Measurements from ENCODE around the gene SPATA17. TPM values are rescaled to one million over a fixed set of nuclear protein-coding genes. Genes with fewer than 3 reads are reported as not detected.

Gene SPATA17
- total RNA-seq, 1 donor from 2014 or later: 7.2 TPM

- Mint-ChIP-seq H3K27me3 (no peaks in the 10 kb centered on the region), H3K36me3 (peaks cover 27% of the 10 kb centered on the region), H3K4me1 (ENCODE audit: unreplicated experiment) (no peaks in the 10 kb centered on the region), H3K27ac (no peak overlapping the region), H3K9me3 (no peaks in the 10 kb centered on the region), H3K4me3 (no peak overlapping the region)
- no peak for TF ChIP-seq CTCF (conservative IDR thresholded peaks at IDR 0.05)
- DNase-seq (ENCODE audit: extremely low spot score, unreplicated experiment): no peak
Measured at GRCh38 chr1:217602380-217602779, 28.8 kb upstream of the SPATA17 start.

- Mint-ChIP-seq H3K4me3 (no peak overlapping the region), H3K36me3 (peaks cover 28% of the 10 kb centered on the region), H3K9me3 (no peaks in the 10 kb centered on the region), H3K27me3 (no peaks in the 10 kb centered on the region), H3K27ac (no peak overlapping the region), H3K4me1 (ENCODE audit: unreplicated experiment) (no peaks in the 10 kb centered on the region)
- no peak for DNase-seq (ENCODE audit: extremely low spot score, unreplicated experiment)
- TF ChIP-seq CTCF (conservative IDR thresholded peaks at IDR 0.05): no peak
Measured at GRCh38 chr1:217605390-217605789, 25.8 kb upstream of the SPATA17 start.

- no peak for TF ChIP-seq CTCF (conservative IDR thresholded peaks at IDR 0.05)
- Mint-ChIP-seq H3K4me1 (ENCODE audit: unreplicated experiment) (peaks cover 5% of the 10 kb centered on the region), H3K36me3 (peaks cover 18% of the 10 kb centered on the region), H3K27me3 (no peaks in the 10 kb centered on the region), H3K4me3 (no peak overlapping the region), H3K27ac (no peak overlapping the region), H3K9me3 (no peaks in the 10 kb centered on the region)
- no peak for DNase-seq (ENCODE audit: extremely low spot score, unreplicated experiment)
Measured at GRCh38 chr1:217614200-217614712, 16.9 kb upstream of the SPATA17 start.

GRCh38 chr1:217617126-217617525, 14.0 kb upstream of the SPATA17 start:
- H3K4me1 Mint-ChIP-seq (ENCODE audit: unreplicated experiment): peaks cover 5% of the 10 kb centered on the region
- peak overlapping the region; percentile 0 for H3K27ac Mint-ChIP-seq
- H3K4me3 Mint-ChIP-seq: no peak overlapping the region
- H3K27me3 Mint-ChIP-seq: no peaks in the 10 kb centered on the region
- peaks cover 28% of the 10 kb centered on the region for H3K36me3 Mint-ChIP-seq
- no peak for TF ChIP-seq CTCF (conservative IDR thresholded peaks at IDR 0.05)
- DNase-seq (ENCODE audit: extremely low spot score, unreplicated experiment): no peak
- H3K9me3 Mint-ChIP-seq: no peaks in the 10 kb centered on the region

GRCh38 chr1:217620814-217621213, 10.3 kb upstream of the SPATA17 start:
- Mint-ChIP-seq H3K27me3 (no peaks in the 10 kb centered on the region), H3K36me3 (peaks cover 29% of the 10 kb centered on the region), H3K4me3 (no peak overlapping the region), H3K4me1 (ENCODE audit: unreplicated experiment) (peaks cover 5% of the 10 kb centered on the region), H3K9me3 (no peaks in the 10 kb centered on the region), H3K27ac (no peak overlapping the region)
- TF ChIP-seq CTCF (conservative IDR thresholded peaks at IDR 0.05): no peak
- DNase-seq (ENCODE audit: extremely low spot score, unreplicated experiment): no peak

GRCh38 chr1:217622042-217622441, 9.1 kb upstream of the SPATA17 start:
- Mint-ChIP-seq H3K4me1 (ENCODE audit: unreplicated experiment) (peaks cover 4% of the 10 kb centered on the region), H3K36me3 (peaks cover 29% of the 10 kb centered on the region), H3K27ac (no peak overlapping the region), H3K4me3 (no peak overlapping the region), H3K9me3 (no peaks in the 10 kb centered on the region), H3K27me3 (no peaks in the 10 kb centered on the region)
- DNase-seq (ENCODE audit: extremely low spot score, unreplicated experiment): no peak
- no peak for TF ChIP-seq CTCF (conservative IDR thresholded peaks at IDR 0.05)
